Osteoblast (primary cell): Measurements from ENCODE around the gene C4orf36. TPM values are rescaled to one million over a fixed set of nuclear protein-coding genes. Genes with fewer than 3 reads are reported as not detected.
A peak's percentile ranks its signal among the peaks of the same experiment; 100 is the strongest.

Experiments used
- DNase-seq: peaks from one replicate; pipeline ENCODE4 v3.0.0; 2011; ENCODE audit warnings: low spot score, mixed read lengths; ENCODE audit not compliant: insufficient read length; ENCODE audit errors: missing footprints
- H2AFZ ChIP-seq: 2 replicates; pipeline ENCODE4 v1.6.0; 2011; ENCODE audit warnings: mild to moderate bottlenecking, low read length
- H3K27ac ChIP-seq: 2 replicates; pipeline ENCODE4 v1.5.1; 2011; ENCODE audit warnings: mild to moderate bottlenecking, low read depth, low read length, moderate library complexity
- H3K27me3 ChIP-seq: 2 replicates; pipeline ENCODE4 v1.6.0; 2012; ENCODE audit warnings: mild to moderate bottlenecking, control low read depth, inconsistent platforms, low read length, moderate library complexity; ENCODE audit not compliant: insufficient read depth
- H3K36me3 ChIP-seq: 2 replicates; pipeline ENCODE4 v1.5.1; 2011; ENCODE audit warnings: mild to moderate bottlenecking, low read length, control low read depth, moderate library complexity; ENCODE audit not compliant: insufficient read depth
- H3K4me1 ChIP-seq: 2 replicates; pipeline ENCODE4 v1.5.1; 2011; ENCODE audit warnings: mild to moderate bottlenecking, low read length, control low read depth, moderate library complexity; ENCODE audit not compliant: insufficient read depth
- H3K4me2 ChIP-seq: 2 replicates; pipeline ENCODE4 v1.6.0; 2011; ENCODE audit warnings: mild to moderate bottlenecking, low read length; ENCODE audit not compliant: insufficient read depth
- H3K4me3 ChIP-seq: fragments of 200-600 bp; sonication (generic); 3 replicates; pipeline ENCODE4 v1.5.1; 2012; ENCODE audit warnings: mild to moderate bottlenecking, low read length, inconsistent platforms; ENCODE audit not compliant: insufficient read depth
- H3K79me2 ChIP-seq: 2 replicates; pipeline ENCODE4 v1.6.0; 2012; ENCODE audit warnings: mild to moderate bottlenecking, low read length, control low read depth, inconsistent platforms; ENCODE audit not compliant: insufficient read depth
- H3K9me3 ChIP-seq: 2 replicates; pipeline ENCODE4 v1.5.1; 2011; ENCODE audit warnings: low read depth, low read length, control low read depth
- H4K20me1 ChIP-seq: 2 replicates; pipeline ENCODE4 v1.6.0; 2012; ENCODE audit warnings: mild to moderate bottlenecking, low read length, control low read depth; ENCODE audit not compliant: insufficient read depth
- total RNA-seq: library from RNA; depleted of rRNA; stranded (reverse); fragments of >200 nt; gene quantifications from 2 replicates; pipeline ENCODE4 v1.2.3, GENCODE V29; 2012
- TF ChIP-seq, protein P1 (sequence below): IDR thresholded peaks from 2 replicates; pipeline ENCODE4 v1.5.1; 2011; ENCODE audit warnings: mild to moderate bottlenecking, low read depth, low read length, moderate library complexity; ENCODE audit errors: extremely low read depth

C4orf36 gene
- total RNA-seq, 1 donor: 0.72 TPM

DNA sequence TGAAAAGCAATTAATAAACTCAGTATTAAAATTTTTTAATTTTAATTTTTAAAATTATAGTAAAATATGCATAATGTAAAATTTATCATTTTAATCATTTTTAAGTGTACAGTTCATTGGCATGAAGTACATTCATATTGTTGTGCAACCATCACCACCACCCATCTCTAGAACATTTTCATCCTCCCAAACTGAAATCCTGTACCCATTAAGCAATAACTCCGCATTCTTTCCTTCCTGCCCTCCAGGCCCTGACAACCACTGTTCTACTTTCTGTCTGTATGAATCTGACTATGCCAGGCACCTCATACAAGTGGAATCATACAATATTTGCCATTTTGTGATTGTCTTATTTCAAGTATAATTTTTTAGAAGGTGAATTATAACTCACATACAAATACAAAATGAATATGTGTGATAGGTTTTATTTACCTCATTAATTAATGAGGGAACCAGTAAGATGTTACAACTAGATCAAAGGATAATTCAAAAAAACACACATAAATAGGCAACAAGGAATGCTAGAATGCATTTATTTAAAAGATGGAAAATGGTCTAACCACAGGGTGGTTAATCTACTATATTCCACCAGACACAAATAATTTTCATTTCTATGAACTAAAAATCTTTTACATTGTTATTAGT lies 29.5 kb upstream of the C4orf36 start:
- TF ChIP-seq, protein P1, sequence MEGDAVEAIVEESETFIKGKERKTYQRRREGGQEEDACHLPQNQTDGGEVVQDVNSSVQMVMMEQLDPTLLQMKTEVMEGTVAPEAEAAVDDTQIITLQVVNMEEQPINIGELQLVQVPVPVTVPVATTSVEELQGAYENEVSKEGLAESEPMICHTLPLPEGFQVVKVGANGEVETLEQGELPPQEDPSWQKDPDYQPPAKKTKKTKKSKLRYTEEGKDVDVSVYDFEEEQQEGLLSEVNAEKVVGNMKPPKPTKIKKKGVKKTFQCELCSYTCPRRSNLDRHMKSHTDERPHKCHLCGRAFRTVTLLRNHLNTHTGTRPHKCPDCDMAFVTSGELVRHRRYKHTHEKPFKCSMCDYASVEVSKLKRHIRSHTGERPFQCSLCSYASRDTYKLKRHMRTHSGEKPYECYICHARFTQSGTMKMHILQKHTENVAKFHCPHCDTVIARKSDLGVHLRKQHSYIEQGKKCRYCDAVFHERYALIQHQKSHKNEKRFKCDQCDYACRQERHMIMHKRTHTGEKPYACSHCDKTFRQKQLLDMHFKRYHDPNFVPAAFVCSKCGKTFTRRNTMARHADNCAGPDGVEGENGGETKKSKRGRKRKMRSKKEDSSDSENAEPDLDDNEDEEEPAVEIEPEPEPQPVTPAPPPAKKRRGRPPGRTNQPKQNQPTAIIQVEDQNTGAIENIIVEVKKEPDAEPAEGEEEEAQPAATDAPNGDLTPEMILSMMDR: no peak
- no peaks in the 10 kb centered on the region for H3K79me2 ChIP-seq
- no peak overlapping the region for H3K4me3 ChIP-seq
- no peaks in the 10 kb centered on the region for H3K27me3 ChIP-seq
- no peaks in the 10 kb centered on the region for H3K36me3 ChIP-seq
- H3K4me1 ChIP-seq: peaks cover 36% of the 10 kb centered on the region
- H3K9me3 ChIP-seq: no peaks in the 10 kb centered on the region
- no peak overlapping the region for H2AFZ ChIP-seq
- H3K27ac ChIP-seq: no peak overlapping the region
- H3K4me2 ChIP-seq: no peak overlapping the region
- H4K20me1 ChIP-seq: no peaks in the 10 kb centered on the region
- no peak for DNase-seq

DNA sequence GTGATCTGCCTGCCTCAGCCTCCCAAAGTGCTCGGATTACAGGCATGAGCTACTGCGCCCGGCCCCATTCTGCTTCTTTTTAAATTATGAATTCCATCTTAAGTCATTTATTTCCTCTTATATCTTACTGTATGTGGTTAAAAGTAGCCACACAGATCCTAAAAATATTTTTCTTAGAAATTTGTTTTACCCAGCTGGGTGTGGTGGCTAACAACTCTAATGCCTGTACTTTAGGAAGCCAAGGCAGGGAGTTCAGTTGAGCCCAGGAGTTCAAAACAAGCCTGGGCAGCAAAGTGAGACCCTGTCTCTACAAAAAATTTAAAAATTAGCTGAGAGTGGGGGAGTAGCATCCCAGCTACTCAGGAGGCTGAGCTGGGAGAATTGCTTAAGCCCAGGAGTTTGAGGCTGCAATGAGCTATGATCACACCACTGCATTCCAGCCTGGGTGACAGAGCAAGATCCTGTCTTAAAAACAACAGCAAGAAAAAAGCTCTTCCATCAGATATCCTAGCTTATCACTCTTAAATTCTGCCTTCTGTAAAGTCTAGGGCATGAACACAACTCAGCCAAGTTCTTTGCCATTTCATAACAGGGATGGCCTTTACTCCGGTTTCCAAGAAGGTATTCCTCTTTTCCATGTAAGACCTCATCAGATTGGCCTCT lies 27.5 kb upstream of the C4orf36 start:
- Histone ChIP-seq H3K4me3 (no peak overlapping the region), H3K79me2 (no peaks in the 10 kb centered on the region), H2AFZ (no peak overlapping the region), H3K27me3 (no peaks in the 10 kb centered on the region), H3K36me3 (no peaks in the 10 kb centered on the region), H4K20me1 (no peaks in the 10 kb centered on the region), H3K27ac (peak overlapping the region; percentile 30), H3K4me1 (peaks cover 25% of the 10 kb centered on the region), H3K4me2 (no peak overlapping the region), H3K9me3 (no peaks in the 10 kb centered on the region)
- DNase-seq: no peak
- TF ChIP-seq, protein P1: no peak

DNA sequence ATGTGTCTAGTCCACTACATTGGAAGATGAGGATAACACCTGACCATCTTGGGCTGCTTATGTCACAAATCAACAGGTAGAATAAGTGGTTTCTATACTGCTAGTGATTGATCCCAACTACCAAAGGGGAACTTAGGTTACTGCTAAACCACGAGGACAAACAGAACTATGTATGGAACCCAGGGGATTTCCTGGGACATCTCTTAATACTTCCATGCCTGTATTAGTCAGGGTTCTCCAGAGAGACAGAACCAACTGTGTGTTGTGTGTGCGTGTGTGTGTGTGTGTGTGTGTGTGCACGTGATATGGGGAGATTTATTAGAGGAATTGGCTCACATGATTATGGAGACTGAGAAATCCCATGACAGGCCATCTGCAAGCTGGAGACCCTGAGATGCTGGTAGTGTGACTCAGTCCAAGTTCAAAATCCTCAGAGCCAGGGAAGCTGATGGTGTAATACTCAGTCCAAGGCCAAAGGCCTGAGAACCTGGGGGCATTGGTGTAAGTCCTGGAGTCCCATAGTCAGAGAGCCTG lies 26.4 kb upstream of the C4orf36 start:
- TF ChIP-seq, protein P1: no peak
- Histone ChIP-seq H2AFZ (no peak overlapping the region), H3K9me3 (no peaks in the 10 kb centered on the region), H3K27me3 (no peaks in the 10 kb centered on the region), H3K36me3 (no peaks in the 10 kb centered on the region), H4K20me1 (no peaks in the 10 kb centered on the region), H3K4me1 (peaks cover 18% of the 10 kb centered on the region), H3K4me2 (no peak overlapping the region), H3K4me3 (no peak overlapping the region), H3K79me2 (no peaks in the 10 kb centered on the region), H3K27ac (peak overlapping the region; percentile 59)
- no peak for DNase-seq
